ENCODE data around the gene XG. TPM values are rescaled to one million over a fixed set of nuclear protein-coding genes. Genes with fewer than 3 reads are reported as not detected.

The XG gene
- total and polyA plus RNA-seq, 2 of the 8 experiments (the other 6 are each of a cell fraction or from before 2014, with no cell fraction given), result 0.33 to 0.78 TPM

- ChIA-PET POLR2A (ENCODE audit: partially characterized antibody) (no interaction called here), CTCF (ENCODE audit: partially characterized antibody) (interaction anchor here (0.8 to 1.2 kb wide), 3 partner anchors 10 to 30 kb away, joined by 3 to 5 read pairs (median 4); no protein-coding TSS in a partner anchor)
- DNase-seq (ENCODE audit: low read depth in 1 of 2, low spot score in 2 of 2) (no peak), FAIRE-seq (no peak)
- Histone ChIP-seq H4K8ac (ENCODE audit: extremely low read depth, insufficient read depth, low read length) (no peak overlapping the region), H2AFZ (ENCODE audit: low read length) (no peak overlapping the region), H3K9me3 (ENCODE audit: insufficient read depth in 2 of 2, low read depth in 1 of 2, low read length in 1 of 2) (no peaks in the 10 kb centered on the region), H3K79me2 (ENCODE audit: control insufficient read depth in 1 of 2, insufficient read depth in 2 of 2, low read length in 2 of 2) (no peaks in the 10 kb centered on the region), H3K14ac (ENCODE audit: insufficient read length) (no peak overlapping the region), H3K4me3 (ENCODE audit: extremely low read depth in 1 of 4, insufficient read depth in 2 of 4, low read depth in 3 of 4, low read length in 4 of 4) (no peak overlapping the region), H3K23me2 (ENCODE audit: low read depth, low read length) (peaks cover 4% of the 10 kb centered on the region; the same call in 1 of the 2 replicates), H3K9ac (replicated peaks in 1 of 4; ENCODE audit: extremely low read depth in 1 of 4, low read depth in 3 of 4, low read length in 3 of 4) (no peak overlapping the region), H3K27me3 (replicated peaks in 1 of 4; ENCODE audit: control insufficient read depth in 3 of 4, extremely low read depth in 1 of 4, insufficient read depth in 3 of 4, low read length in 3 of 4) (peaks cover 0 to 4% (median 0%) of the 10 kb centered on the region in 4 experiments; a peak in 2 of 7 replicates), H4K5ac (ENCODE audit: insufficient read length, low read depth, low read length) (no peak overlapping the region), H4K91ac (replicated peaks; ENCODE audit: insufficient read length, low read length) (no peak overlapping the region), H3K27ac (ENCODE audit: low read depth, low read length) (no peak overlapping the region), H3K4me1 (replicated peaks in 1 of 4; ENCODE audit: control insufficient read depth in 3 of 4, insufficient read depth in 4 of 4, low read length in 3 of 4) (peaks cover 0 to 5% (median 1%) of the 10 kb centered on the region in 4 experiments; a peak in 3 of 7 replicates), H2BK5ac (ENCODE audit: low read depth, low read length) (no peak overlapping the region), H4K20me1 (replicated peaks in 1 of 2; ENCODE audit: control insufficient read depth in 1 of 2, insufficient read depth in 2 of 2, low read length in 2 of 2) (no peaks in the 10 kb centered on the region), H2BK15ac (ENCODE audit: low read length) (no peak overlapping the region), H3K36me3 (ENCODE audit: control insufficient read depth in 2 of 4, insufficient read depth in 4 of 4, low read length in 3 of 4) (no peaks in the 10 kb centered on the region), H3K56ac (replicated peaks; ENCODE audit: insufficient read length, low read depth, low read length) (no peak overlapping the region), H2AK5ac (ENCODE audit: low read depth, low read length) (no peak overlapping the region), H3K4ac (replicated peaks; ENCODE audit: insufficient read length, low read depth, low read length) (no peak overlapping the region), H2BK20ac (ENCODE audit: low read length) (no peak overlapping the region), H3K79me1 (ENCODE audit: low read depth, low read length) (no peaks in the 10 kb centered on the region), H3K18ac (ENCODE audit: extremely low read depth, low read length) (no peak overlapping the region), H3K4me2 (ENCODE audit: insufficient read depth in 1 of 2, low read depth in 2 of 2, low read length in 2 of 2) (no peak overlapping the region), H2BK120ac (replicated peaks; ENCODE audit: low read depth, low read length) (no peak overlapping the region), H3K23ac (ENCODE audit: insufficient read length) (no peak overlapping the region), H2BK12ac (ENCODE audit: low read depth, low read length) (no peak overlapping the region)
- WGBS, 2 experiments (ENCODE audit: extremely low coverage in 1 of 2, insufficient coverage in 1 of 2, insufficient read length in 1 of 2, insufficient replicate concordance in 2 of 2, low coverage in 1 of 2, low lambda C conversion rate in 2 of 2, missing lambda C conversion rate in 1 of 2), result 76% methylated on average over 6 of the region's 13 CpGs; no CpG with 5 or more reads in 1 of the 2 experiments
These were observed 72.1 kb downstream of the XG start for GRCh38 chrX:2823795-2824386.
